PC-3 (cell line): ENCODE results near the gene SULT1C2. TPM values are rescaled to one million over a fixed set of nuclear protein-coding genes. Genes with fewer than 3 reads are reported as not detected.

Experiments used
- ATAC-seq: fragments of 200-7000 bp; cut with Tn5 transposase; 2 replicates; pipeline ENCODE4 v1.9.1; 2020; ENCODE audit warnings: mild to moderate bottlenecking, moderate library complexity
- BruUV-seq: library from RNA; stranded (reverse); fragments of 400-500 nt; replicated peaks from 2 replicates; lab custom pipeline; 2021; lab: Mats Ljungman, UMichigan
- CTCF ChIA-PET: fragments of 300-600 bp; sonication (Branson Sonifier 250); formaldehyde crosslinking; loops from one replicate; lab custom pipeline; 2022; ENCODE audit warnings: antibody characterized with exemption; lab: Charles Lee
- POLR2A ChIA-PET: fragments of 300-600 bp; sonication (Branson Sonifier 250); formaldehyde crosslinking; loops from one replicate; lab custom pipeline; 2022; ENCODE audit warnings: antibody characterized with exemption; ENCODE audit not compliant: unreplicated experiment; lab: Charles Lee
- DNase-seq: peaks from one replicate; pipeline ENCODE4 v3.0.0-alpha.2; 2015
- H2AFZ ChIP-seq: fragments of 300-600 bp; sonication (generic); 2 replicates; pipeline ENCODE4 v1.6.0; 2016; ENCODE audit warnings: antibody characterized with exemption, low read length
- H3F3A ChIP-seq: fragments of 300-600 bp; sonication (generic); one replicate; pipeline ENCODE4 v1.6.0; 2017; ENCODE audit warnings: antibody characterized with exemption, low read length, control low read depth, mild to moderate bottlenecking; ENCODE audit not compliant: unreplicated experiment
- H3K27ac ChIP-seq: fragments of 300-600 bp; sonication (generic); 2 replicates; pipeline ENCODE4 v1.5.1; 2016; ENCODE audit warnings: mild to moderate bottlenecking, low read length
- H3K27me3 ChIP-seq: fragments of 300-600 bp; sonication (generic); 2 replicates; pipeline ENCODE4 v1.6.1; 2016; ENCODE audit warnings: low read length, mixed read lengths
- H3K36me3 ChIP-seq: fragments of 300-600 bp; sonication (generic); 2 replicates; pipeline ENCODE4 v1.6.1; 2016; ENCODE audit warnings: low read depth, mixed run types, low read length, mixed read lengths
- H3K4me1 ChIP-seq: fragments of 300-600 bp; sonication (generic); 2 replicates; pipeline ENCODE4 v1.5.1; 2016; ENCODE audit warnings: low read length; ENCODE audit not compliant: insufficient read depth
- H3K4me2 ChIP-seq: fragments of 300-600 bp; sonication (generic); 2 replicates; pipeline ENCODE4 v1.6.0; 2016; ENCODE audit warnings: low read length
- H3K4me3 ChIP-seq: fragments of 300-600 bp; sonication (generic); 2 replicates; pipeline ENCODE4 v1.5.1; 2016; ENCODE audit warnings: mild to moderate bottlenecking, low read length, mixed read lengths
- H3K79me2 ChIP-seq: fragments of 300-600 bp; sonication (generic); 2 replicates; pipeline ENCODE4 v1.6.1; 2017; ENCODE audit warnings: low read length, mixed read lengths
- H3K9ac ChIP-seq: fragments of 300-600 bp; sonication (generic); 2 replicates; pipeline ENCODE4 v1.6.0; 2016; ENCODE audit warnings: mild to moderate bottlenecking, low read length
- H3K9me2 ChIP-seq: fragments of 300-600 bp; sonication (generic); replicated peaks from 2 replicates; pipeline ENCODE4 v1.6.1; 2016; ENCODE audit warnings: mixed run types, low read length, mixed read lengths
- H3K9me3 ChIP-seq: fragments of 300-600 bp; sonication (generic); 2 replicates; pipeline ENCODE4 v1.6.1; 2016; ENCODE audit warnings: low read length, mixed read lengths
- H4K20me1 ChIP-seq: fragments of 300-600 bp; sonication (generic); 2 replicates; pipeline ENCODE4 v1.6.1; 2016; ENCODE audit warnings: low read length, mixed read lengths
- CTCF ChIP-seq: fragments of 300-600 bp; sonication (generic); conservative IDR thresholded peaks from 2 replicates; pipeline ENCODE4 v1.5.1; 2017; ENCODE audit warnings: antibody characterized with exemption, low read depth, mild to moderate bottlenecking, low read length
- EZH2 ChIP-seq: fragments of 300-600 bp; sonication (generic); IDR thresholded peaks from one replicate; pipeline ENCODE4 v1.6.1; 2017; ENCODE audit warnings: antibody characterized with exemption, mild to moderate bottlenecking, low read length; ENCODE audit not compliant: unreplicated experiment
- EZH2phosphoT487 ChIP-seq: fragments of 300-600 bp; sonication (generic); IDR thresholded peaks from 2 replicates; pipeline ENCODE4 v1.6.1; 2018; ENCODE audit warnings: mild to moderate bottlenecking, antibody characterized with exemption, low read length, borderline replicate concordance
- intact Hi-C: fragments of 100-400 bp; cut with micrococcal nuclease; formaldehyde crosslinking; loops from 2 replicates; pipeline ENCODE4 v1.9.0; 2023
- total RNA-seq: library from RNA; depleted of rRNA; stranded (reverse); fragments of >200 nt; gene quantifications from 2 replicates; pipeline ENCODE4 v1.2.3, GENCODE V29; 2014

Gene SULT1C2
- total RNA-seq, 1 experiment from 2014 or later = not detected

- intact Hi-C loops = no loop called here
- H3F3A ChIP-seq = no peaks in the 10 kb centered on the region
- BruUV-seq = no TSS peak
- no peaks in the 10 kb centered on the region for H3K9me2 ChIP-seq
- no peaks in the 10 kb centered on the region for H3K36me3 ChIP-seq
- H3K79me2 ChIP-seq = no peaks in the 10 kb centered on the region
- H3K9me3 ChIP-seq = no peaks in the 10 kb centered on the region
- peaks cover 12% of the 10 kb centered on the region for H3K4me1 ChIP-seq
- peak overlapping the region; percentile 53 for H3K27ac ChIP-seq
- ChIA-PET CTCF (no interaction called here), POLR2A (no interaction called here)
- no peak overlapping the region for H3K4me3 ChIP-seq
- ATAC-seq = peak; percentile 67
- H4K20me1 ChIP-seq = no peaks in the 10 kb centered on the region
- H2AFZ ChIP-seq = 0 out of 2 replicates have a peak overlapping the region, but pooled peaks have one; percentile 37
- peak; percentile 71 for DNase-seq
- 0 out of 2 replicates have a peak overlapping the region, but pooled peaks have one; percentile 23 for H3K4me2 ChIP-seq
- no peaks in the 10 kb centered on the region for H3K27me3 ChIP-seq
- TF ChIP-seq EZH2phosphoT487 = no peak
- no peak overlapping the region for H3K9ac ChIP-seq
These were observed 30.9 kb upstream of the SULT1C2 start for GRCh38 chr2:108257757-108258331.

- no peaks in the 10 kb centered on the region for H4K20me1 ChIP-seq
- no peaks in the 10 kb centered on the region for H3K9me2 ChIP-seq
- no peak overlapping the region for H2AFZ ChIP-seq
- no peaks in the 10 kb centered on the region for H3K27me3 ChIP-seq
- H3F3A ChIP-seq = no peaks in the 10 kb centered on the region
- H3K36me3 ChIP-seq = no peaks in the 10 kb centered on the region
- no peaks in the 10 kb centered on the region for H3K9me3 ChIP-seq
- H3K27ac ChIP-seq = no peak overlapping the region
- no peak for TF ChIP-seq EZH2phosphoT487
- TF ChIP-seq CTCF = no peak
- no peak for TF ChIP-seq EZH2
- no peaks in the 10 kb centered on the region for H3K79me2 ChIP-seq
- BruUV-seq = no TSS peak
- POLR2A ChIA-PET = no interaction called here
- H3K4me2 ChIP-seq = no peak overlapping the region
- intact Hi-C loops = no loop called here
- no peak overlapping the region for H3K9ac ChIP-seq
- ATAC-seq (no peak), DNase-seq (no peak)
- H3K4me3 ChIP-seq = no peak overlapping the region
- CTCF ChIA-PET = no interaction called here
- peaks cover 12% of the 10 kb centered on the region for H3K4me1 ChIP-seq
These were observed 27.9 kb upstream of the SULT1C2 start for GRCh38 chr2:108260773-108261172.

- intact Hi-C loops = no loop called here
- Histone ChIP-seq H3K79me2 (no peaks in the 10 kb centered on the region), H3K4me2 (no peak overlapping the region), H3K9ac (no peak overlapping the region), H3K27me3 (no peaks in the 10 kb centered on the region), H3K9me2 (no peaks in the 10 kb centered on the region), H4K20me1 (no peaks in the 10 kb centered on the region), H3K27ac (no peak overlapping the region), H3K36me3 (no peaks in the 10 kb centered on the region), H3K4me3 (no peak overlapping the region), H3F3A (no peaks in the 10 kb centered on the region), H3K4me1 (peaks cover 16% of the 10 kb centered on the region), H3K9me3 (no peaks in the 10 kb centered on the region), H2AFZ (no peak overlapping the region)
- CTCF ChIA-PET = no interaction called here
- POLR2A ChIA-PET = no interaction called here
- no peak for DNase-seq
- ATAC-seq = no peak
- BruUV-seq = no TSS peak
- TF ChIP-seq CTCF (no peak), EZH2phosphoT487 (no peak), EZH2 (no peak)
These were observed 26.7 kb upstream of the SULT1C2 start for GRCh38 chr2:108262036-108262435.
